GM18868 (cell line): ENCODE measurements around the gene CHRM4.
"Not testable (repeated sequence)": the region's sequence is repeated elsewhere in the genome, so short reads cannot be mapped to it uniquely, and the experiment has no call there.

Experiments used
- ATAC-seq: cut with Tn5 transposase; IDR thresholded peaks from one replicate; pipeline ENCODE4 v1.9.1; 2021; ENCODE audit warnings: mild to moderate bottlenecking, moderate library complexity; ENCODE audit not compliant: unreplicated experiment

Gene CHRM4

GRCh38 chr11:46383404-46383758 lies 8.2 kb downstream of the CHRM4 start:
- ATAC-seq: no peak

- no peak for ATAC-seq
Observed at GRCh38 chr11:46382646-46383403, 8.8 kb downstream of the CHRM4 start.

GRCh38 chr11:46381819-46382645 lies 9.5 kb downstream of the CHRM4 start:
- no peak for ATAC-seq

GRCh38 chr11:46381048-46381818 lies 10.3 kb downstream of the CHRM4 start, which contains the start of gene MDK:
MDK (plus strand) TSS chr11:46381669; CDS start chr11:46382058, 389 bp downstream.
- no peak for ATAC-seq

- no peak for ATAC-seq
Observed at GRCh38 chr11:46380340-46381047, 11.1 kb downstream of the CHRM4 start.

- not testable (repeated sequence) for ATAC-seq
Observed at GRCh38 chr11:46379482-46380293, 11.9 kb downstream of the CHRM4 start.

GRCh38 chr11:46378811-46379481 lies 12.6 kb downstream of the CHRM4 start:
- no peak for ATAC-seq

GRCh38 chr11:46378296-46378695 lies 13.3 kb downstream of the CHRM4 start:
- ATAC-seq: no peak

- no peak for ATAC-seq
Observed at GRCh38 chr11:46377831-46378230, 13.7 kb downstream of the CHRM4 start.

GRCh38 chr11:46377290-46377689 lies 14.3 kb downstream of the CHRM4 start:
- ATAC-seq: no peak

GRCh38 chr11:46376258-46377050 lies 15.1 kb downstream of the CHRM4 start:
- no peak for ATAC-seq

- ATAC-seq: no peak
Observed at GRCh38 chr11:46375392-46376101, 16.0 kb downstream of the CHRM4 start.

GRCh38 chr11:46374815-46375214 lies 16.8 kb downstream of the CHRM4 start:
- no peak for ATAC-seq

- ATAC-seq: no peak
Observed at GRCh38 chr11:46373787-46374740, 17.5 kb downstream of the CHRM4 start.

- ATAC-seq: not testable (repeated sequence)
Observed at GRCh38 chr11:46372501-46372900, 19.1 kb downstream of the CHRM4 start.

- no peak for ATAC-seq
Observed at GRCh38 chr11:46372086-46372485, 19.5 kb downstream of the CHRM4 start.

- not testable (repeated sequence) for ATAC-seq
Observed at GRCh38 chr11:46371262-46371661, 20.3 kb downstream of the CHRM4 start.
